ENCODE results near the gene RYR1.

RYR1 gene

DNA sequence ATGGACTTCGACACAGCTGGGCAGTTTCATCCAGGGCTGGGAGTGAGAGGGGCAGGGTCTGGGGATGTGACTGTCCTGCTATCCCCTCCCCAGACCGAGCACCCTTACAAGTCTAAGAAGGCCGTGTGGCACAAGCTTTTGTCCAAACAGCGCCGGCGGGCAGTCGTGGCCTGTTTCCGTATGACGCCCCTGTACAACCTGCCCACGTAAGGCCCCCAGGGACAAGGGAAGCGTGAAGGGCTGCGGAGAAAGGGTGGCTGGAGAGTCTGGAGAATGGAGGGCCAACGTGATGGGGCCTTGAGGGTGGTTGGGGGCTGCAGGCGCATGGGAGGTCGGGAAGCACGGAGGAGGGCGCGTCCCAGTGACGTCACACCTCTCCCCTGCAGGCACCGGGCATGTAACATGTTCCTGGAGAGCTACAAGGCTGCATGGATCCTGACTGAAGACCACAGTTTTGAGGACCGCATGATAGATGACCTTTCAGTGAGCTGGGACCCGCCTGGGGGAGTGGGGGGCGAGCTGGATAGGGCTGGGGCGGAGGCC is 94.8 kb downstream of the RYR1 start:
- H3K4me3 Mint-ChIP-seq = no peak overlapping the region
- no peaks in the 10 kb centered on the region for H3K36me3 Mint-ChIP-seq
- H3K4me1 Mint-ChIP-seq (ENCODE audit: low read depth) = no peaks in the 10 kb centered on the region
- no peaks in the 10 kb centered on the region for H3K27me3 Mint-ChIP-seq
- no peak overlapping the region for H3K27ac Mint-ChIP-seq
- H3K9me3 Mint-ChIP-seq (ENCODE audit: low read depth) = no peaks in the 10 kb centered on the region

DNA sequence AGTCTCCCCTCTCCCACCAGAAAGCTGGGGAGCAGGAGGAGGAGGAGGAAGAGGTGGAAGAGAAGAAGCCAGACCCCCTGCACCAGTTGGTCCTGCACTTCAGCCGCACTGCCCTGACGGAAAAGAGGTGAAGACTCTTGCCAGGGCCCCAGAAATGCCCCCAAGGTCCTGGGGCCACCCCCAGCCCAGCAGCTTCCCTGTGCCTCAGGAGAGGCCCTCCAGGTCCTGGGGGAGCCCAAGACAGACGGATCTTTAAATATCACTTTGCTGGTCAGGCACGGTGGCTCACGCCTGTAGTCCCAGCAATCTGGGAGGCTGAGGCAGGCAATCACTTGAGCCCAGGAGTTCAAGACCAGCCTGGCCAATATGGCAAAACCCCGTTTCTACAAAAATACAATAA is 95.4 kb downstream of the RYR1 start:
- no peak overlapping the region for H3K4me3 Mint-ChIP-seq
- H3K9me3 Mint-ChIP-seq (ENCODE audit: low read depth) = no peaks in the 10 kb centered on the region
- no peak overlapping the region for H3K27ac Mint-ChIP-seq
- no peaks in the 10 kb centered on the region for H3K27me3 Mint-ChIP-seq
- H3K4me1 Mint-ChIP-seq (ENCODE audit: low read depth) = no peaks in the 10 kb centered on the region
- no peaks in the 10 kb centered on the region for H3K36me3 Mint-ChIP-seq

- Mint-ChIP-seq H3K9me3 (ENCODE audit: low read depth) (no peaks in the 10 kb centered on the region), H3K27ac (no peak overlapping the region), H3K4me3 (no peak overlapping the region), H3K4me1 (ENCODE audit: low read depth) (peaks cover 3% of the 10 kb centered on the region), H3K27me3 (no peaks in the 10 kb centered on the region), H3K36me3 (no peaks in the 10 kb centered on the region)
These were observed 98.0 kb downstream of the RYR1 start for GRCh38 chr19:38531515-38531914.

GRCh38 chr19:38532939-38533338 is 99.4 kb downstream of the RYR1 start:
- Mint-ChIP-seq H3K4me1 (ENCODE audit: low read depth) (peaks cover 16% of the 10 kb centered on the region), H3K9me3 (ENCODE audit: low read depth) (no peaks in the 10 kb centered on the region), H3K4me3 (no peak overlapping the region), H3K27ac (no peak overlapping the region), H3K27me3 (no peaks in the 10 kb centered on the region), H3K36me3 (no peaks in the 10 kb centered on the region)

DNA sequence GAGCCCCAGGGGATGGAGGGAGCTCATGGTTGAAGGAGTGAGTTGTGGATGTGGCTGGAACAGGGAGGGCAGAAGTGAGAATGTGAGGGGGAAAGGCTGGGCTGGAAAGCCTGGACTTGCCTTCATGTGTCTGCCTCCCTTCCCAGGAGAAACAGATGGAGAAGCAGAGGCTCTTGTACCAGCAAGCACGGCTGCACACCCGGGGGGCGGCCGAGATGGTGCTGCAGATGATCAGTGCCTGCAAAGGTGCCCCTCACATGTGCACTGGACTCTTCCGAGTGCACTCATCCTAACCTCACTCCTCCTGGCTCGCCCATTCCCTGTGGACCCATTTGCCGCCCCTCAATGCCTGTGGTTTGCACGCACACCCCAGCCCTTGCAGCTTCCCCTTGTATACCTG is 101.1 kb downstream of the RYR1 start:
- Mint-ChIP-seq H3K27ac (no peak overlapping the region), H3K27me3 (no peaks in the 10 kb centered on the region), H3K9me3 (ENCODE audit: low read depth) (no peaks in the 10 kb centered on the region), H3K36me3 (no peaks in the 10 kb centered on the region), H3K4me3 (no peak overlapping the region), H3K4me1 (ENCODE audit: low read depth) (peaks cover 31% of the 10 kb centered on the region)

DNA sequence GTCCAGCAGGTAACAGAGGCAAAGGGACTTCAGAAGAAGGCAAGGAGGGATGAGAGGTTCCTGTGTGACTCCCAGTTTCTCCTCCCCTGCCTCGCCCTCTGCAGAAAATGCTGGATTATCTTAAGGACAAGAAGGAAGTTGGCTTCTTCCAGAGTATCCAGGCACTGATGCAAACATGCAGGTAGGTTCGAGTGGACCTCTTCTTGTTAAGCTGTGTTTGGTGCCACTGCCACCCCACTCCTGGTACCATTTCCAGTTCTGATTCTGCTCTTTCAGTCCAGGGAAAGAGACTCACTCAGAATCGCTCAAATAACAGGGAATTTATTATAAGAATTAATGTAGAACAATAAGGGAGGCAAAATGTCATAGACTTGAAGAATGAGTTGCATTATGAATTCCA is 101.7 kb downstream of the RYR1 start:
- H3K27me3 Mint-ChIP-seq = no peaks in the 10 kb centered on the region
- no peak overlapping the region for H3K4me3 Mint-ChIP-seq
- peak overlapping the region; percentile 34 for H3K27ac Mint-ChIP-seq
- H3K36me3 Mint-ChIP-seq = no peaks in the 10 kb centered on the region
- H3K9me3 Mint-ChIP-seq (ENCODE audit: low read depth) = no peaks in the 10 kb centered on the region
- H3K4me1 Mint-ChIP-seq (ENCODE audit: low read depth) = peaks cover 34% of the 10 kb centered on the region

DNA sequence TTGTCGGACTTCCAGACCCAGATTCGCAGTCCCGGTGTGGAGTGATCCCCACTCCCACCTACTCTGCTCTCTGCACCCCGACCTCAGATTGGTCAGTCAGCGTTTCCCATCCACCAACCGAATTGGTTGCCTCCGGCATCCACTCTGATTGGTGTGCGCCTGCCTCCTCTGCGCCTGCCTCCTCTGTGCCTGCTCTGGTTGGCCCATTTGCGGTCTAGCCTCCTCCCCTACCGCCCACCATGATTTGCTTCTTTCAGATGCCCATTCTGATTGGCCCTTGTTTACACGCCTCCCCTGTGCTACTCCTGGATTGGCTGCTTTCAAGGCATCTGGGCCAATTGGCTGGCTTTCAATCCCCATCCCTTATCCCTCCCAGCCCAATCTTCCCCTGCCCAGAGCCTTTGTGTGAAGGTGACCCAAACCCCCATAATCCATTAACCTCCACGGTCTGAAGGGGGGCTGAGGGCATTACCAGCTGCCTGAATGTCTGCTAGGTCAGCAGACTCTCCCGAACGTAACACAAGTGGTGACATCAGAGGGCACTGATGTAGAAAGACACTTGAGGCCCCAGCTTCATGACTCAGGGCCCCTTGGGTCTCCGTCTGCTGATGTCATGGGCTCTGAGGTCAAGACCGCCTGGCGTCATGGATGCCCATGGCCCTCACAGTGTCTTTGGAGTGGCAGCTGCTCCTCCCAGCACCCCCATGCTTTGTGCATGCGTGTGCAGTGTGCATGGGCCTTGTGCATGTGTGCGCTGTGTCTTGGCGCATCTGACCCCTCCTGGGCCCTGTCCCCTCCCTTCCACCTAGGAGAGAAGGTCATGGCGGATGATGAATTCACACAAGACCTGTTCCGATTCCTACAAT is 103.8 kb downstream of the RYR1 start:
- Mint-ChIP-seq H3K27me3 (no peaks in the 10 kb centered on the region), H3K36me3 (no peaks in the 10 kb centered on the region), H3K9me3 (ENCODE audit: low read depth) (no peaks in the 10 kb centered on the region), H3K27ac (peak overlapping the region; percentile 96), H3K4me1 (ENCODE audit: low read depth) (peaks cover 34% of the 10 kb centered on the region), H3K4me3 (no peak overlapping the region)

GRCh38 chr19:38538386-38538785 is 104.9 kb downstream of the RYR1 start:
- peaks cover 36% of the 10 kb centered on the region for H3K4me1 Mint-ChIP-seq (ENCODE audit: low read depth)
- H3K36me3 Mint-ChIP-seq = no peaks in the 10 kb centered on the region
- peak overlapping the region; percentile 79 for H3K4me3 Mint-ChIP-seq
- no peaks in the 10 kb centered on the region for H3K9me3 Mint-ChIP-seq (ENCODE audit: low read depth)
- no peaks in the 10 kb centered on the region for H3K27me3 Mint-ChIP-seq
- peak overlapping the region; percentile 96 for H3K27ac Mint-ChIP-seq

DNA sequence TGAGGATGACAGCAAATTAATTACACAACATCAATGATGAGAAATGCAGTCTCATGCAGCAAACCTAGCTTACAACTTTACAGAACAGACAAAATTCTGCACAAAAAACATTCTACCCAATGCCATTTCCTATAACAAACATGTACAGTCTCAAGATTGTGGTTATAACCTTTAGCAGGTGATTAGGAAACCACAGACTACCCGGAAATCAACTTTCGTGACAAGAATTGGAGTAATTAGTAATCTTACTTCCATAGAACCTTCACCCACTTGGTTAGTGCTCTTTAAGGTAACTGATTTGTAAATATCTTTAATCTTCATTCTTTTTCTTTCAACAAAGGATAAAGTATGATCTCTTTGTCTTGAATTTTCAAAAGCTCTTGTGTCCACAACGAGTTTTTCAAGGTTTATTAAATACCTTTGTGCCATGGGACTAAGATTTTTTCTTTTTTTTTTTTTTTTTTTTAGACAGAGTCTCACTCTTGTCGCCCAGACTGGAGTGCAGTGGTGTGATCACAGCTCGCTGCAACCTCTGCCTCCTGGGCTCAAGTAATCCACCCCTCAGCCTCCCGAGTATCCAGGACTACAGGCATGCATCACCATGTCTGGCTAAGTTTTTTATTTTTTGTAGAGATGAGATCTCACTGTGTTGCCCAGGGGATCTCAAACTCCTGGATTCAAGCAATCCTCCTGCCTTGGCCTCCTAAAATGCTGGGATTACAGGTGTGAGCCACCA is 105.5 kb downstream of the RYR1 start:
- peak overlapping the region; percentile 79 for H3K4me3 Mint-ChIP-seq
- H3K36me3 Mint-ChIP-seq = no peaks in the 10 kb centered on the region
- H3K4me1 Mint-ChIP-seq (ENCODE audit: low read depth) = peaks cover 38% of the 10 kb centered on the region
- H3K9me3 Mint-ChIP-seq (ENCODE audit: low read depth) = no peaks in the 10 kb centered on the region
- no peaks in the 10 kb centered on the region for H3K27me3 Mint-ChIP-seq
- peak overlapping the region; percentile 96 for H3K27ac Mint-ChIP-seq

GRCh38 chr19:38539751-38540150 is 106.3 kb downstream of the RYR1 start:
- Mint-ChIP-seq H3K27ac (peak overlapping the region; percentile 96), H3K4me1 (ENCODE audit: low read depth) (peaks cover 46% of the 10 kb centered on the region), H3K36me3 (no peaks in the 10 kb centered on the region), H3K27me3 (no peaks in the 10 kb centered on the region), H3K4me3 (peak overlapping the region; percentile 79), H3K9me3 (ENCODE audit: low read depth) (no peaks in the 10 kb centered on the region)

GRCh38 chr19:38542040-38542439 is 108.5 kb downstream of the RYR1 start:
- no peak overlapping the region for H3K4me3 Mint-ChIP-seq
- H3K27ac Mint-ChIP-seq = no peak overlapping the region
- no peaks in the 10 kb centered on the region for H3K9me3 Mint-ChIP-seq (ENCODE audit: low read depth)
- H3K36me3 Mint-ChIP-seq = no peaks in the 10 kb centered on the region
- no peaks in the 10 kb centered on the region for H3K27me3 Mint-ChIP-seq
- H3K4me1 Mint-ChIP-seq (ENCODE audit: low read depth) = peaks cover 42% of the 10 kb centered on the region

DNA sequence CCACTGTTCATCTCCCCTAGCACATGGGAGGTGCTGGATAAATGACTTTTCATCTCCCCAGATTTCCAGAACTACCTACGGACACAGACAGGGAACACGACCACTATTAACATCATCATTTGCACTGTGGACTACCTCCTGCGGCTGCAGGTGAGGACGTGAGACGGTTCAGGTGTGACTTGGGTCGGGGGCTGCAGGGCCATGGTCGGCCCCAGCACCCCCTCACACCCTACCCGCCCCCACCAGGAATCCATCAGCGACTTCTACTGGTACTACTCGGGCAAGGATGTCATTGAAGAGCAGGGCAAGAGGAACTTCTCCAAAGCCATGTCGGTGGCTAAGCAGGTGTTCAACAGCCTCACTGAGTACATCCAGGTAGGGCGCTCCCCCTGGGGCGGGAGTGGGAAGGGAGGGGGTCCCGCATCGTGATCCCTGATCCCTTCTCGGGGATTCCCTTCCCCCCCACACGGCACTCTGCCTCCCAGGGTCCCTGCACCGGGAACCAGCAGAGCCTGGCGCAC is 109.9 kb downstream of the RYR1 start:
- no peaks in the 10 kb centered on the region for H3K36me3 Mint-ChIP-seq
- no peak overlapping the region for H3K4me3 Mint-ChIP-seq

DNA sequence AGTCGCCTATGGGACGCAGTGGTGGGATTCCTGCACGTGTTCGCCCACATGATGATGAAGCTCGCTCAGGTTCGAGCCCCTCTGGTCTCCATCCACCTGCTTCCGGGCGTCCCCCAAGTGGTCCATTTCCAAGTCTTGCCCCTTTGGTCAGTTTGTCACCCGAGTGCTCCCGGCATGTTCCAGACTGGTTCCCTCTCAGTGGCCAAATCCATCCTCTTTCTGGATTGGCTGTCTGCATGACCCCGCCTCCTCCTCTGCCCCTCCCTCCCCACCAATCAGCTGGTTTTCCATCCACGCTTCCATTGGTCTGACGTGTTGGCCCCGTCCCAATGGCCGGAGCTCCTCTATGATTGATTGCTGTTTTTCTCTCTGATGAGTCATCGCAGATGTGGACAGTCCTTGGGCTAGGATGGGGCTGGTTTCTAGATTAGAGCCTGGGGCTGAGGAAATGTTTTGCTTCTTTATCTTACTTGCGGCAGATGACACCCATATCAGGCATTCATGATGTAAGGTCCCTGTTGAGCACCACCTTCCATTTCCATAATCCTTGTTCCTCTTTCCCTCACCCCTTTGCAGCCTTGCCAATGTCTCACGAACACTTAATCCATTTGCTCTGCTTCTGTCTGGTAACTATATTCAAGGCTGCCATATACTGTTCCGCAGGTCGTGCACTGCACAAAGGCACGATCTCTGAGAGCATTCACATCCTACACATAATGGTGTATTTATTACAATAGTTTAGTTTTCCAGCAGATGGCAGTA is 110.5 kb downstream of the RYR1 start:
- no peaks in the 10 kb centered on the region for H3K9me3 Mint-ChIP-seq (ENCODE audit: low read depth)
- H3K4me1 Mint-ChIP-seq (ENCODE audit: low read depth) = peaks cover 23% of the 10 kb centered on the region
- no peaks in the 10 kb centered on the region for H3K36me3 Mint-ChIP-seq
- H3K4me3 Mint-ChIP-seq = peak overlapping the region; percentile 49
- H3K27me3 Mint-ChIP-seq = no peaks in the 10 kb centered on the region
- peak overlapping the region; percentile 35 for H3K27ac Mint-ChIP-seq

More for the DNA sequence above, 109.9 kb downstream of the RYR1 start:
- H3K4me1 Mint-ChIP-seq (ENCODE audit: low read depth) = peaks cover 30% of the 10 kb centered on the region
- H3K9me3 Mint-ChIP-seq (ENCODE audit: low read depth) = no peaks in the 10 kb centered on the region
- no peaks in the 10 kb centered on the region for H3K27me3 Mint-ChIP-seq
- H3K27ac Mint-ChIP-seq = no peak overlapping the region

GRCh38 chr19:38544569-38545315 is 111.3 kb downstream of the RYR1 start:
- Mint-ChIP-seq H3K4me3 (no peak overlapping the region), H3K9me3 (ENCODE audit: low read depth) (no peaks in the 10 kb centered on the region), H3K4me1 (ENCODE audit: low read depth) (peaks cover 17% of the 10 kb centered on the region), H3K36me3 (no peaks in the 10 kb centered on the region), H3K27ac (peak overlapping the region; percentile 35), H3K27me3 (no peaks in the 10 kb centered on the region)
